GM23338 (cell line): ENCODE results near the gene ZNF91. TPM values are rescaled to one million over a fixed set of nuclear protein-coding genes. Genes with fewer than 3 reads are reported as not detected.

Experiments used
- ATAC-seq: fragments of 200-7000 bp; cut with Tn5 transposase; 3 replicates; pipeline ENCODE4 v1.9.1; 2020
- DNase-seq: peaks from one replicate; pipeline ENCODE4 v3.0.0-alpha.2; 2015; ENCODE audit warnings: low spot score
- H2AFZ ChIP-seq: fragments of 200-600 bp; sonication (generic); 2 replicates; pipeline ENCODE4 v1.8.0; 2016; ENCODE audit warnings: antibody characterized with exemption, mild to moderate bottlenecking, moderate library complexity
- H3F3A ChIP-seq: fragments of 200-600 bp; sonication (generic); replicated peaks from 2 replicates; pipeline ENCODE4 v1.8.0; 2017; ENCODE audit warnings: antibody characterized with exemption, mixed run types, low read depth
- H3K27ac ChIP-seq: fragments of 200-600 bp; sonication (generic); 2 replicates; pipeline ENCODE4 v1.6.1; 2016; ENCODE audit warnings: low read depth
- H3K27me3 ChIP-seq: fragments of 200-600 bp; sonication (generic); 2 replicates; pipeline ENCODE4 v1.8.0; 2016; ENCODE audit warnings: mild to moderate bottlenecking, mixed run types, moderate library complexity; ENCODE audit not compliant: insufficient read depth
- H3K36me3 ChIP-seq: fragments of 200-600 bp; sonication (generic); 2 replicates; pipeline ENCODE4 v1.8.0; 2016; ENCODE audit warnings: mild to moderate bottlenecking; ENCODE audit not compliant: insufficient read depth
- H3K4me1 ChIP-seq: fragments of 200-600 bp; sonication (generic); 2 replicates; pipeline ENCODE4 v1.8.0; 2016; ENCODE audit warnings: mild to moderate bottlenecking, moderate library complexity; ENCODE audit not compliant: insufficient read depth
- H3K4me2 ChIP-seq: fragments of 200-600 bp; sonication (generic); 2 replicates; pipeline ENCODE4 v1.7.1; 2017; ENCODE audit warnings: mixed run types
- H3K4me3 ChIP-seq: fragments of 200-600 bp; sonication (generic); 2 replicates; pipeline ENCODE4 v1.6.1; 2016; ENCODE audit warnings: mixed run types
- H3K79me2 ChIP-seq: fragments of 200-600 bp; sonication (generic); replicated peaks from 2 replicates; pipeline ENCODE4 v1.8.0; 2017; ENCODE audit warnings: mild to moderate bottlenecking; ENCODE audit not compliant: insufficient read depth
- H3K9me2 ChIP-seq: fragments of 200-600 bp; sonication (generic); 2 replicates; pipeline ENCODE4 v1.8.0; 2017; ENCODE audit not compliant: insufficient read depth
- H4K20me1 ChIP-seq: fragments of 200-600 bp; sonication (generic); replicated peaks from 2 replicates; pipeline ENCODE4 v1.8.0; 2017; ENCODE audit warnings: mild to moderate bottlenecking; ENCODE audit not compliant: insufficient read depth
- H3K27ac Mint-ChIP-seq: 2 replicates; pipeline ENCODE4 v1.8.0; 2020; ENCODE audit warnings: inconsistent platforms, mild to moderate bottlenecking, moderate library complexity, mixed read lengths
- H3K27me3 Mint-ChIP-seq: 3 replicates; pipeline ENCODE4 v1.8.0; 2022; ENCODE audit warnings: low read depth, mild to moderate bottlenecking, moderate library complexity, mixed read lengths, inconsistent platforms; ENCODE audit not compliant: insufficient read depth, poor library complexity
- H3K36me3 Mint-ChIP-seq: 3 replicates; pipeline ENCODE4 v1.8.0; 2021; ENCODE audit warnings: low read depth, mild to moderate bottlenecking, inconsistent platforms, moderate library complexity, mixed read lengths
- H3K4me1 Mint-ChIP-seq: 3 replicates; pipeline ENCODE4 v1.8.0; 2020; ENCODE audit warnings: mild to moderate bottlenecking, inconsistent platforms, mixed read lengths
- H3K4me3 Mint-ChIP-seq: 3 replicates; pipeline ENCODE4 v1.8.0; 2021; ENCODE audit warnings: moderate library complexity, mild to moderate bottlenecking, inconsistent platforms, mixed read lengths
- H3K9me3 Mint-ChIP-seq: 3 replicates; pipeline ENCODE4 v1.8.0; 2020; ENCODE audit warnings: moderate library complexity, mild to moderate bottlenecking, inconsistent platforms, mixed read lengths
- CREB1 ChIP-seq: fragments of 250-450 bp; sonication (Bioruptor Pico); IDR thresholded peaks from 2 replicates; pipeline ENCODE4 v1.5.0; 2020; ENCODE audit warnings: low read depth, mild to moderate bottlenecking, moderate library complexity
- CTCF ChIP-seq, 2 experiments: fragments of 200-600 bp in 1 of 2; sonication (generic) in 1 of 2; conservative IDR thresholded peaks; 2 replicates each; pipeline versions ENCODE4 v1.5.1 to v1.6.1; 2016 to 2017; ENCODE audit warnings: antibody characterized with exemption in 2 of 2, low read depth in 2 of 2, mild to moderate bottlenecking in 2 of 2, moderate library complexity in 1 of 2
- ETS1 ChIP-seq: IDR thresholded peaks from 2 replicates; pipeline ENCODE4 v1.6.1; 2016; ENCODE audit warnings: antibody characterized with exemption
- EZH2phosphoT487 ChIP-seq: fragments of 200-600 bp; sonication (generic); IDR thresholded peaks from one replicate; pipeline ENCODE4 v1.8.1; 2018; ENCODE audit warnings: antibody characterized with exemption; ENCODE audit not compliant: unreplicated experiment
- POLR2AphosphoS5 ChIP-seq: IDR thresholded peaks from 2 replicates; pipeline ENCODE4 v1.6.1; 2016; ENCODE audit warnings: antibody characterized with exemption, low read depth
- REST ChIP-seq: IDR thresholded peaks from one replicate; pipeline ENCODE4 v1.6.1; 2018; ENCODE audit warnings: antibody characterized with exemption; ENCODE audit not compliant: unreplicated experiment
- long read RNA-seq: library from polyadenylated mRNA; unstranded; transcript quantifications from one replicate; pipeline ENCODE4 v2.0.0, GENCODE V29; 2020; ENCODE audit not compliant: unreplicated experiment
- polyA plus RNA-seq: library from polyadenylated mRNA; unstranded; fragments of >200 nt; fragmentation: Nextera tagmentation; extraction: Ambion mirVana; gene quantifications from 2 replicates; pipeline ENCODE4 v1.2.1, GENCODE V29; 2016
- total RNA-seq: library from RNA; depleted of rRNA; stranded (reverse); fragments of >200 nt; shearing (Covaris generic); gene quantifications from 2 replicates; pipeline ENCODE4 v1.2.3, GENCODE V29; 2014; rRNA removed

The ZNF91 gene
- total RNA-seq, result 45.1 and 51.6 TPM in 2 replicates
- 17.4 and 23.5 TPM in 2 replicates for polyA plus RNA-seq
- long read RNA-seq, full-length matches to known transcripts, result 6 of 9 reads
- long read RNA-seq, partial matches to known transcripts, result 0 of 9 reads
- long read RNA-seq, other reads (novel, unspliced or antisense), result 3 of 9 reads

- Histone ChIP-seq H3K4me2 (peak within 1 kb of the TSS; percentile 75), H3K79me2 (peaks cover 47% of the 10 kb centered on the region), H3F3A (no peaks in the 10 kb centered on the region), H2AFZ (no peak within 1 kb of the TSS), H3K4me1 (peaks cover 10% of the 10 kb centered on the region), H3K36me3 (peaks cover 15% of the 10 kb centered on the region), H3K9me2 (no peaks in the 10 kb centered on the region), H3K27ac (peak within 1 kb of the TSS; percentile 97), H3K4me3 (peak within 1 kb of the TSS; percentile 71), H4K20me1 (no peaks in the 10 kb centered on the region; the same call in 1 of the 2 replicates), H3K27me3 (no peaks in the 10 kb centered on the region)
- no peaks in the 10 kb centered on the region; the same call in 2 of the 3 replicates for H3K9me3 Mint-ChIP-seq
- peaks cover 36% of the 10 kb centered on the region for H3K36me3 Mint-ChIP-seq
- peak within 1 kb of the TSS; percentile 98 for H3K4me3 Mint-ChIP-seq
- ATAC-seq, result peak; percentile 94
- TF ChIP-seq POLR2AphosphoS5 (peak; percentile 95), ETS1 (peak; percentile 50; the same call in 1 of the 2 replicates), REST (no peak)
- DNase-seq, result peak; percentile 99
- H3K4me1 Mint-ChIP-seq, result peaks cover 22% of the 10 kb centered on the region; the same call in 2 of the 3 replicates
- peak within 1 kb of the TSS; percentile 99 for H3K27ac Mint-ChIP-seq
- H3K27me3 Mint-ChIP-seq, result peaks cover 7% of the 10 kb centered on the region
These were observed at the start of gene ZNF91 for GRCh38 chr19:23395041-23395721. ZNF91 (minus strand) TSS chr19:23395471; CDS start chr19:23395354, 117 bp downstream.

- no peak for TF ChIP-seq EZH2phosphoT487
- no peak for TF ChIP-seq CREB1 (CRISPR knock-in tag)
- peak; percentile 58 for TF ChIP-seq CTCF (conservative IDR thresholded peaks at IDR 0.05; ENCODE audit: low read depth in 2 of 2)
- no peak for TF ChIP-seq ETS1
- ATAC-seq, result peak; percentile 79
- Histone ChIP-seq H3F3A (no peaks in the 10 kb centered on the region), H4K20me1 (no peaks in the 10 kb centered on the region), H3K36me3 (peaks cover 8% of the 10 kb centered on the region), H3K4me1 (no peaks in the 10 kb centered on the region), H3K79me2 (no peaks in the 10 kb centered on the region), H3K27me3 (no peaks in the 10 kb centered on the region), H2AFZ (no peak overlapping the region), H3K27ac (no peak overlapping the region), H3K4me3 (no peak overlapping the region), H3K4me2 (no peak overlapping the region), H3K9me2 (peaks cover 6% of the 10 kb centered on the region)
- Mint-ChIP-seq H3K9me3 (peaks cover 92% of the 10 kb centered on the region), H3K4me1 (no peaks in the 10 kb centered on the region), H3K36me3 (peaks cover 47% of the 10 kb centered on the region), H3K27me3 (peaks cover 12% of the 10 kb centered on the region), H3K27ac (no peak overlapping the region), H3K4me3 (no peak overlapping the region)
- DNase-seq, result peak; percentile 76
These were observed 45.5 kb upstream of the ZNF91 start for GRCh38 chr19:23440791-23441190.
